NK-92 (cell line): Measurements from ENCODE around the gene PMF1.

Experiments
- DNase-seq: peaks from one replicate; lab custom pipeline; 2025; ENCODE audit not compliant: unreplicated experiment; lab: John Stamatoyannopoulos, UW

The PMF1 gene

GRCh38 chr1:156233426-156234127 is 20.8 kb downstream of the PMF1 start:
- DNase-seq = no peak

GRCh38 chr1:156236164-156236563 is 23.4 kb downstream of the PMF1 start:
- no peak for DNase-seq

- no peak for DNase-seq
Observed at GRCh38 chr1:156238248-156238647, 25.4 kb downstream of the PMF1 start.

GRCh38 chr1:156241311-156241811 is 28.6 kb downstream of the PMF1 start:
- no peak for DNase-seq

GRCh38 chr1:156241926-156242325 is 29.1 kb downstream of the PMF1 start, which contains the start of gene BGLAP:
Gene BGLAP (plus strand): TSS chr1:156242184. CDS start chr1:156242232, 48 bp downstream.
- no peak for DNase-seq

GRCh38 chr1:156242738-156243137 is 29.9 kb downstream of the PMF1 start:
- no peak for DNase-seq

- no peak for DNase-seq
Observed at GRCh38 chr1:156244126-156244525, 31.3 kb downstream of the PMF1 start.

GRCh38 chr1:156244712-156245111 is 31.9 kb downstream of the PMF1 start:
- no peak for DNase-seq

GRCh38 chr1:156245451-156246232 is 32.8 kb downstream of the PMF1 start:
- DNase-seq = no peak

GRCh38 chr1:156246241-156246780 is 33.5 kb downstream of the PMF1 start:
- no peak for DNase-seq

GRCh38 chr1:156246781-156247459 is 34.1 kb downstream of the PMF1 start:
- no peak for DNase-seq

- DNase-seq = no peak
Observed at GRCh38 chr1:156247460-156248322, 34.9 kb downstream of the PMF1 start, which contains the start of gene PAQR6. Gene PAQR6 (minus strand): TSS chr1:156248056. CDS start chr1:156246731, 1,325 bp downstream.

- DNase-seq = no peak
Observed at GRCh38 chr1:156248323-156248683, 35.5 kb downstream of the PMF1 start.

- no peak for DNase-seq
Observed at GRCh38 chr1:156249593-156249992, 36.8 kb downstream of the PMF1 start.

GRCh38 chr1:156251527-156251926 is 38.7 kb downstream of the PMF1 start:
- no peak for DNase-seq

- DNase-seq = no peak
Observed at GRCh38 chr1:156253634-156254033, 40.8 kb downstream of the PMF1 start.

- no peak for DNase-seq
Observed at GRCh38 chr1:156257711-156258110, 44.9 kb downstream of the PMF1 start.

GRCh38 chr1:156258859-156259258 is 46.1 kb downstream of the PMF1 start:
- DNase-seq = no peak

- no peak for DNase-seq
Observed at GRCh38 chr1:156259805-156260204, 47.0 kb downstream of the PMF1 start.

GRCh38 chr1:156260896-156261295 is 48.1 kb downstream of the PMF1 start:
- DNase-seq = no peak
